Fibroblast of skin of right quadriceps (primary cell): Measurements from ENCODE around the gene PDLIM5.
"Not testable (repeated sequence)": the region's sequence is repeated elsewhere in the genome, so short reads cannot be mapped to it uniquely, and the experiment has no call there.

Experiments used
- DNase-seq: peaks from one replicate; pipeline ENCODE4 v3.0.0-alpha.2; 2013

The PDLIM5 gene

DNA sequence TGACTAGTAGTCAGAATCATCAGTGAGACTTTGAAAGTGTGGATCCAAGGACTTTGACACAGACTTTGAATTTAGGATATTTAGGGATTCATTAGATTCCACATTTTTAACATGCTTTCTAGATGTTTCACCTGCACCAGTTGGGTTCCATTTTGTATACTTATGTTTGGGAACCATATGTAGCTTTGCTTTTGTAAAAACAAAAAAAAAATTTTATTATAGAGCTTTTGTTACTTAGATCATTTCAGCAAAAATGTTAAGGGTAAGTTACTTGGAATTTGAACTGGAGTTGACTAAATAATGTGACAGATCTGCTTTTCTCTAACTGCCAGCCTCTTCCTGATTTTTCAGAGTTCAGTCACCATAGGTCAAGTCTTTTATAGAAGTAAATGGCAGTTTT, 14.6 kb downstream of the PDLIM5 start:
- DNase-seq, result no peak

DNA sequence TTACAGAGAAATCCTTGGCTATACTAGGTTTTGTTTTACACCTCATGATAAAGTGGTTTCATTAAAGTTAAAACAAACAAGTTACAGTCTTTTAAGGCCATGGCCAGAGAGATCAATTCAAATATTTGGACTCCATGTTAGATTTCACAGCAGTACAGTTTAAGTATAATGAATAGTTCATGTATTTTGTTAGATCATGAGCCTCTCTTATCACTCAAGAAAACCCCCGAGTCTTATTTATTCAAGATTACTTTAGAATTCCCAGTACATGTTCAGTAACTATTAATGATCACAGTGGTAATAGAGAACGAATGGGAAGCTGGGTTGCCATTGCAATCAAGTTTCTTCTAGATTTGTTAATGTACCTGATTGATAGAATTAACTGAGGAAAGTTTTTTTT, 15.2 kb downstream of the PDLIM5 start:
- DNase-seq, result no peak

DNA sequence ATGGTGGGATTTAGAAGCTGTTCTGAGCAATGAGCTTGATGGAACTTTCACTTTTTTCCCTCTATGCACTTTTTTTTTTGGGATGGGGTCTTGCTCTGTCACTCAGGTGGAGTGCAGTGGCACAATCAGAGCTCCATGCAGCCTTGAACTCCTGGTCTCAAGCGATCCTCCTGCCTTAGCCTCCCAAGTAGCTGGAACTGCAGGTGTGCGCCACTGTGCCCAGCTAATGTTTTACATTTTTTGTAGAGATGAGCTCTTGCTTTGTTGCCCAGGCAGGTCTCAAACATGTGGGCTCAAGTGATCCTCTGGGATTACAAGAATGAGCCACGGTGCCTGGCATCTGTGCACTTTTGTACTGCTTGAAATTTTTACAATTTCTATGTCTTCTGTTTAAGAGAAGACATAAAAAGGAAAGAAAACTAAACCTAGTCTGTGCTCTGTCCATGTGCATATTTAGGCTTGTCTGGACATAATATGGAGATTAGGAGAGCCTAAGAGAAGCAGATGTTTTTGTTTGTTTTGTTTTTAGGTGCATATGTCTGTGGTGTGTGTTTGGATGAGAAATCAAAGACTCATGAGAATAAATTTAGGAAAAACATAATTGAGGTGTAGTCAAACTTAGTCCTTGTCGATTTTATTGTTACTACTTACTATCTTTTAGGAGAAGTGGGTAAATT, 16.5 kb downstream of the PDLIM5 start:
- no peak for DNase-seq

DNA sequence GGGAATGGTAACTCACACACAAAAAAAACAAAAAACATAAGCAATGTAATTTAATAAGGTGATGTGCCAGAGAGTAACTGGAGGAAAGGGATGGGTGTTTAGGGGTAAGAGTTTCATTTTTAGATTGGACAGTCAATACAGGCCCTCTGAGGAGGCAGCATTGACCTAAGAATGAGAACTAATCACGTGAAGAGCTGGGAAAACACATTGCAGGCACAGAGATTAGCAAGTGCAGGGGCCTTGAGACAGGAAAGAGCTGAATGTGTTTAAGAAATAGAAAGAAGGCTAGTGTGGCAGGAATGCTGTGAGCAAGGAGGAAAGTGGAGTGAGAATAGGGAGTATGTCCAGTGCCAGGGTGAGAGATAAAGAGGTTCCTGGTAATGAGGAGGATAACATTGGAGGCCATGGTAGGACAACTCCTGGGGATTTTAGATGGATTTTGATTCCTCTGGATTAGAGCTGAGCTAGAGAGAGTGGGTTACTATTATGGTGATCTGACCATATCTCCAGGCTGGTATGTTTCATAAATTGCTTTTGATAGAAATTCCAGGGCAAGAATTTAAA, 17.6 kb downstream of the PDLIM5 start:
- DNase-seq, result no peak

DNA sequence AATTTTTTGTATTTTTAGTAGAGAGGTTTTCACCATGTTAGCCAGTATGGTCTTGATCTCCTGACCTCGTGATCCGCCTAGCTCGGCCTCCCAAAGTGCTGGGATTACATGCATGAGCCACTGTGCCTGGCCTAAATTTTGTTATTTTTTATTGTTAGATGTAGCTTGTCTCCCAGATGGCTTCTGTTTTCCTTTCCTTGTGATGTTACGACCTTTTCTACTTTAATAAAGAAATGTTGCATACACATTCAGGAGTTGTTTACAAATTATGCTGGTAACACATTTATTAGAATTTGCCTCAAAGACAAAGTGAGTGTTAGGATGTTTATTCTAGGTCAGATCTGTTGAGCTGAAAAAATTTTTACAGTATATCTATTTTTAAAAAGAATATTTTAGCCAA, 18.4 kb downstream of the PDLIM5 start:
- no peak for DNase-seq

DNA sequence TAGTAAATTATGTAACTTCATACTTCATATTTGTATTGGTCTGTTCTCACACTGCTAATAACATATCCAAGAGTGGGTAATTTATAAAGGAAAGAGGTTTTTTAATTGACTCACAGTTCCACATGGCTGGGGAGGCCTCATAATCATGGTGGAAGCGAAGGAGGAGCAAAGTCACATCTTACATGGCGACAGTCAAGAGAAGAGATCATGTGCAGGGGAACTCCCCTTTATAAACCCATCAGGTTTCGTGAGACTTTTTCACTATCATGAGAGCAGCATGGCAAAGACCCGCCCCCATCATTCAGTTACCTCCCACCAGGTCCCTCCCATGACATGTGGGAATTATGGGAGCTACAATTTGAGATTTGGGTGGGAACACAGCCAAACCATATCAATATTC, 19.0 kb downstream of the PDLIM5 start:
- DNase-seq, result not testable (repeated sequence)

DNA sequence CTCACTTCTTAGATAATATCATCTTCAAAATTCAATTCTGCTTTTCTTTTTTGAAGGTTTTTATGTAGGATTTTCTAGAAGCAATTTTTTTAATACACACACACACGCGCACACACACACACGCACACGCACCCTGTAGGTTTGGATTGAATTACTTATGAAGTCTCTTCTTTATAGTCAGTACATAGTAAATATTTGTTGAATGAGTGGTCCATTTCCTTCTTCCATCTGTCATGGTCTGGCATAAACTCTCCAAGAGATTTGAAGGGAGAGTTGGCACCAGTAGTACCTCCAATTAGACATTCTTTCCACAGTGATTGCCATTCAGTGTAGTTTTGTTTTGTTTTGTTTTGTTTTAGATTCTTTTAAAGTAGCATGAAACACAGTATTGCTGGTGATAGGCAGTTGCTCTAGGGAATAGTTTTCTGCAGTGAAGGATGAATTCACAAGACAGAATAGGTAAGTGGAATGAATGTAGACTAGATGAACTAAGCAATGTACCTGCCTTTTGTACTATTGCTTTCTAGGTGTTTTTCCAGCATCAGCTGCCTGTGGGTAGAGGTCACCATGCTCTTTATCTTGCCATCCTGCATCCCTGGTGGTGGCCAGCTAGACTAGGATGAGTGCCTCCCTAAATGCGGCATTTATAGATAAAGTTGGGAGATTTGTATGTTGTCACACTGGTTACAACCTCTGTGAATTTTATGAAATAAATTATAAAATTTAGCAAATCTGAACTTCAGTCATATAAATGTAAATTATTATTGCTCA, 20.5 kb downstream of the PDLIM5 start:
- DNase-seq, result peak; percentile 78

DNA sequence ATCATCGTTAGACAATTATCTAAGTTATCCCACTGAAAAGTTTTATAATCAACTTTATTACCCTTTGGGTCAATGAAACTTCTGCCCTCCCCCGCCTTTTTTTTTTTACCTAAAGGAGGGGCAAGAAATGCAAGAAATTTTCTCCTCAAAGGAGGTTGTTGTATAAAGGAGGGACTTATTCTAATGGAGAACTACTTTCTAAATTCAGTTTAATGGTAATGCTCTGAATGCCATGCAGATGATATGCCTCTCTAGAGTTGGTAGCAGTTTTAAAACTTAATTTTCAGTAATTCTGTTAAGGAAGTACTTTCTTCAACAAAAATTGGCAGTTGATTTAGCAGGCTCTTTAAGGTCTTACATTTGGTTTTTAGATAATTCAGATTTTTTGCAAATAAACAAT, 23.3 kb downstream of the PDLIM5 start:
- no peak for DNase-seq

DNA sequence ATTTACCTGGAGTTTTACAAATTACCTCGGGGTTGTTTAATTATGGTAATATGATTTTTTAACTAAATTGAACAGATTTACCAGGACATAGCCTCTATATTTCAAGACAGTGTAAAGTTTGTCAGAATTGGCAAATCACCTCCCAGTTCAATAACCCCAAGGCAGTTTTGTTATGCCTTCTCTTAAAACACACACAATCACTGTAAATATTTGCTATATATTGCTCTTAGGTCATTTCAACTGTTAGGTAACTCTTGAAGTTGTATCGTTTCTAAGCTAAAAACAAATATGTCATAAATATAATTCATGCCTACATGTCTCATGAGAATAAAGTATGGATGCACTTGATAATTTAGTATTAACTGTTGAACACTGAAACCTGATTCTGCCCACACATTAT, 24.1 kb downstream of the PDLIM5 start:
- no peak for DNase-seq

DNA sequence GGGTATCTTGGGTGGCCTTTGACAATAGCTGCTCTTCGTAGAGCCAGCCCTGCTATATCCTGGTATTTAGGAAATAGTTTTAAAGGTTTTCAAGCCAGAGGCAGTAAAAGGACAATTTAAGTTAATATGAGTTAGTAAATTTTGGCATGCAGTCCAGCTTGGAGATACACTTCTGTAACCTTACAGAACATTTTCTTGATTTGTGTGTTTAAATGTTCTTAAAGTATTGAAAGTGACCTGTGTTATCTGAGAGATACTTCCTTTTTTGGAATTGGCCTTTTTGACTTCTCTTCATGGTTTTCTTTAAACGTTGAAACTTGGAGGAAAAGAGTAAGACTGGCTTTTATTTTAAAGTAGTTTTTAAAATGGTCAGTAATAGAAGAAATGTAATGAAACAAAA, 25.5 kb downstream of the PDLIM5 start:
- no peak for DNase-seq

DNA sequence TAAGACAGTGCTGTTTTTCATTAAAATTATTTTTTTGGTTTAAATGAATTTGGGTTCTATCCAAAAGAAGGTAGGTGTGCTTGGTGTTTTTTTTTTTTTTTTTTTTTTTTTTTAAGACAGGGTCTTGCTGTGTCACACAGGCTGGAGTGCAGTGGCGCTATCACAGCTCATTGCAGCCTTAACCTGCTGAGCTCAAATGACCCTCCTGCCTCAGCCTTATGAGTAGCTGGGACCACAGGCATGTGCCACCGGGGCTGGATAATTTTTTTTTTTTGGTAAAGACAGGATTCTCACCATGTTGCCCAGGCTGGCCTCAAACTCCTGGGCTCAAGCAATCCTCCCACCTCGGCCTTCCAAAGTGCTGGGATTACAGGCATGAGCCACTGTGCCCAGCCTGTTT, 27.1 kb downstream of the PDLIM5 start:
- not testable (repeated sequence) for DNase-seq

DNA sequence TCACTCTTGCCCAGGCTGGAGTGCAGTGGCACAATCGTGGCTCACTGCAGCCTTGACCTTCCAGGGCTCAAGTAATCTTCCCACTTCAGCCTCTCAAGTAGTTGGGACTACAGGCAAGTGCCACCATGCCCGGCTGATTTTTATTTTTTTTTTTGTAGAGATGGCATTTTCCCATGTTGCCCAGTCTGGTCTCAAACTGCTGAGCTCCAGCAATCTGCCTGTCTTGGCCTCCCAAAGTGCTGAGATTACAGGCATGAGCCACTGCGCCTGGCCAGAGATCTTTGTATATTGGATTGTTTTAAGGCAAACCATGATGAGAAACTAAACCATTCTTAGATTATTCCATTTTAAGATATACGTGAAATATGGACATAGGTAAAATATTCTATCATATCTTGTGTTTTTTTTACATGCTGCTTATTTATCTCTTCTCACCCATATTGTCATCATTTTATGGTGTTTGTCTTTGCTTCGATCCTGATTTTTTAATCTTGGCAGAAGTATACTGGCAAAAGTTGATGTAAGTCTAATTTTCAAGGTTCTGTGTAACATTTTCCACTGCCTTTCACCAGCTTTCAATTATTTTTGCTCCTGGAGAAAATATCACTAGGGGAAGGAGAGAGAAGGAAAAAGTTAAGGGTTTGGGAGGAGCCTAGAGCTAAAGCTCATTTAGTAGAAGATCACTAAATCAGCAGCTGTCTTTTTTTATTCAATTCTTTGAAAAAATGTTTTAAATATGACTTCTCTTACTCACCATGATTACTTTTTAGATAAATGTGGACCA, 27.8 kb downstream of the PDLIM5 start:
- DNase-seq, result no peak

DNA sequence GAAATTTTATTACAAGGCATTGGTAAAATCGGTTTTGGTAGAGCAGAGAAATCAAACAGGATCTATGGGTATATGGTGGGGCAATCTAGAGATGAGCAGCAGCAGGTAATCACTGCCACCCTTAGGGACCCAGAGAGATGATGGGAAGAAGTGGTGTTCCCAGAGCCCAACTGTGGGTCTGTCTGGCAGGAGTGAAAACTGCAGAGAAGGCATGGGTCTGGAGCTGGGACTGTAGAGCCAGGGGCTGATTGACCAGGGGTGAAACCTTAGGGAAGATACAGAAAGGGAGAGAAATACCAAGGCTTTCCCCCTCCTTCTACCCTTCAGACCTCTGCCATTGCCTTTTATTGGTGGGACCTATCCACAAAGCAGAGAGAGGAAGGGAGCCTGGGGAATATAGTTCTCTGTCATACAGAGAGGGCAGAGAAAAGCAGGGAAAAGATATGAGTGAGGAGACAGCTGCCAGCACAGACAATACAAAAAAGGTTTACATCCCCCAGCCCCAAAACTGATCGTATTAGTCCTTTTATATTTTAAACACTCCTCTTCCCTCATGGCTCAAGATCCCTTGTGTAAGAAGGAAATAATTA, 28.7 kb downstream of the PDLIM5 start:
- no peak for DNase-seq

DNA sequence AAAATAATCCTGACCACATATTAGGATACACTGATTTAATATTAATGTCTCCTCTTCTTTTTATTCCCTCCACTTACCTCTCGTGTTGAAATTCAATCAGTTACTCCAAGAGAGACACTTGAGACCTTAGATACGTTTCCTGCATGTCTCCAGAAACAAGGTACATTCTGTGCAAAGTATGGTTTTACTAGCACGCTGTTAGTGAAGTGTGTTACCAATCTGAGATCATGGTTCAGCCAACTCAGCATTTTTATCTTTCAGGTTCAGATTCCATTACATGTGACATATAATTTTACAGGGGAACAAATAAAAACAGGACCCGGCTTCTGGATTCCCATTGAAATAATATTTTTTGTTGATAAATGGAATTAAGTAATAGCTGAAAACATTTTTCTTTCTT, 32.2 kb downstream of the PDLIM5 start:
- no peak for DNase-seq

DNA sequence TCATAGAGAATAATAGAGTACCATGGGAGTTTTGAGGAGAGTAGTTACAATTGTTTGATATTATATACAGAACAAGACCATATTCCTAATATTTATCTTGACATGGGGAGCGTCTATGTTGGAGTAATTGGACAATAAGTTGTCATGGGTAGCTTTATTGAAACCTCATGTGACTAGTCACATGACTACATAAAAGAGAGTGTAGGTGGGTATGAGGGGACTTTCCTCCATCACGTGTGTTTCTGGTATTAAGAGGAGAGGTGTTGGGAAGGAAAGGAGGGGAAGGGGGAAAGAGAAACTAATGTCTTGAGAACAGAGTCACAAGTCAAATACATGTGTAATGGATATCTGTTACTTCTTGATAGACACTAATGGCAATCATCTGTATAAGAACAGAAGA, 33.1 kb downstream of the PDLIM5 start:
- DNase-seq, result no peak

DNA sequence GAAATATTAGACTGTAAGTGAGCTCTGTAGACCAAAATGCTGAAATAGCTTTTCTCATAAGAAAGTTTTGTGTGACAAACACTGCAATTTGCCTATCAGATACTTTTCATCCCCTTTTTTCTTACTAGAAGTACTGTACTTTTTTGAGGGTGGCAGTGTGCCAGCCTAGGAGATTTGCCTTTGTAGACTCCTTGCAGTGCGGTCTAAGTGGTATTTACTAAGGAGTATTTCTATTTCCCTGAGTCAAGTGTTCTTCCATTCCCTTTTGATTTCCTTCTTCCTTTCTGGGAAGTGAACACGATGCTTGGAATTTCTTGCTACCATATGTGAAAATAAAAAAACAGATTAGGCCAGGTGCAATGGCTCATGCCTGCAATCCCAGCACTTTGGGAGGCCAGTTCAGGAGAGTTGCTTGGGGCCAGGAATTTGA, 34.6 kb downstream of the PDLIM5 start:
- peak; percentile 26 for DNase-seq

DNA sequence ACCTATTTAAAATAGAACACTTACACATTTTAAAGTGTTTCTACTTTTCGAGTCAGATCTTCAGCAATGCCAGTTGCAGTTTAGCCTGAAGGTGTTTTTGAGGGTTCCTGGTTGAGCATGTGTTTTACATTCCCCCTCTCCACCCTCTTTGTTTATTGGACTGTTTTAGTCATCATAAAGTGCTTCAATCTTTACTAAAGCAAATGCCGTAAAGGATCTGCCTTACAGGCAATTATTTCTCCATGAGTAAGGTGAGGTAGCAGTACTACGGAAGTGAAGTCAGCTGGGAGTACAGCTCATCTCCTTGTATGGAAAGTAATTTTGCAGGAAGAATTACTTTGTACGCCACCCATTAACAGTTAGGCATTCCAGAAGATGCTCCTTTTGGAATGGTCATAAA, 36.9 kb downstream of the PDLIM5 start:
- DNase-seq, result peak; percentile 61

DNA sequence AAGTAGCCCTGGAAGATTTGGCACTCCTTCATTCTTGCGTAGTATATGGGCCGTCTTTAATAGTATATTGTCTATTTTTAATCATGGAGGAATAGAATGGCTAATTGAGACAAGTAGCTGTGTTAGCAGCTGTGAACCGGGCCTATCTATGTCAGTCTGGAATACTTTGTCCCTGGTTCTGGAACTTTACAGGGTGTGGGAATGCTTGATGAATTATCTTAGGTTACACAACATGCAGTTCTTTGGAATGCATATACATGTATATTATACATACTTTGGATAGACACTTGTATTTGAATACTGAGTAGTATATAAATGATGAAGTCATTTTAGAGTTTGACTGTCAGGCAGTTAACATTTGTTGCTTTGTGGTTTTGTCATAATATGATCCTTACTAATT, 37.4 kb downstream of the PDLIM5 start:
- DNase-seq, result peak; percentile 49

DNA sequence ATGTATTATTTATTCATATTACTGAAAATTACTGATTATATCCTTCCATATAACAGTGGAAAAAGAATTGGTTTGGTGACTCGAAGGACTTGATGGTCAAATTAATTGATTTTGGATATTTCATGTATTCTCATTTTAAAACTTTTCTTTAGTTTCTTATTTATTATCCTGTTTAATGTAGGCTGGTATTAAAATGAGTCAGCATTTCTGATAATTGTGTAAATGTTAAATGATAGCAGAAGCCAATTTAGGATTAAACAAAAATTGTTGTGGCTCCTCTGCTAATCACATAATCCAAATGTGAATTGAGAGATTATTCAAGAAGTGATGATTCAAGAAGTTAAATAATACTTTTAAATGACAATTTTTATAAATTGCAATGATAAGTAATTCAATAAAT, 38.7 kb downstream of the PDLIM5 start:
- DNase-seq, result no peak

DNA sequence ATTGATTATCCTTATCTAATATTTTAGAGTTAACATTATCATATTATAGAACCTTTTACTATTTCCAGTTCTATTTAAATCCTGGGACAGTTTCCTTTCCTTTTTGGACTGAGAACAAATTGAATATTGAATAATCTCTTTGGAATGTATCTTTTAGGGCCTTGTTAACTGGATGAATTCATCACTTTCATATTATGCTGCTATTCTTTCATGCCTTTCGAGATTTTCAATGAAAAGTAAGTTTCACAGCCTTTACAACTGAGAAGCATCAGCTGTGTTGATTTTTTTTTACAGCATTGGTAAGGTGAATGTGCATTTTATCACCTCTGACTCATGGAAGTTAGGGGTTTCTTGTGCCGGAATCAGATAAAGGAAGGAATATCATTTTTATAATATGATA, 39.6 kb downstream of the PDLIM5 start:
- DNase-seq, result peak; percentile 54

DNA sequence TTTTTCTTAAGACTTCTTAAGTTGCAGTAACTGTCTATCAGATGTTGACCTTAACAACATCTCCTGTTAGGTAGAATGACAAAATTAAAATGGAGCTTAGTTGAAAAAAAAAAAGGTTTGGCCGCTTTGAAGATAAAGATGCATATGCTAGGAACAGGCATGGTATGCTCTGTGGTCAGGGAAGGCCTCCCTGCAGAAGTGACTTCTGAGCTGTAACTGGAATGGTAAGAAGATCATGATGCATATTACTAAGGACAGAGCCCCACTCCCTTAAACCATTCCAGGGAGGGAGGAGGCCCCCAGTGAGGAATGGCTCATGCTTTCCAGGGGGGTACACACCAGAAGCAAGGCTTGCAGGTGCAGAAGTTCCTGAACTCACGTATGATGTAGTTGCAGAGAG, 43.7 kb downstream of the PDLIM5 start:
- DNase-seq, result no peak

DNA sequence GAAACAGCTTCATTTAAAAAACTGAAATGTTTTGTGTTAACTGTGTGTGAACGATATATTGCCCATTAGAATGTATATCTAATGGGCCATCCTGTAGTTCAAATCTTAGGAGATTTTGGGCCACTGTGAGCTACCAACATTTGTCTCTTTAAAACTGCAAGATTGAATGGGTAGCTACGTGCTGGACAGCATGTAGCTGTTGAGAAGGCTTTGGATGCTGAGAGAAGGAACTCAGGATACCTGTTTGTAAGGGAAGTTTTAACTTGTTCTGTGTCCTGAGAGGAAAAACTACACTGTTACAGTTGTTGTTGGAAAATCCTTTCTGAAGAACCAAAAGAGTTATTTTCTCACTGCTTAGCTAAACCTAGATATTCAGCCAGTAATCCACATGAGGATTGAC, 45.9 kb downstream of the PDLIM5 start:
- DNase-seq, result no peak

DNA sequence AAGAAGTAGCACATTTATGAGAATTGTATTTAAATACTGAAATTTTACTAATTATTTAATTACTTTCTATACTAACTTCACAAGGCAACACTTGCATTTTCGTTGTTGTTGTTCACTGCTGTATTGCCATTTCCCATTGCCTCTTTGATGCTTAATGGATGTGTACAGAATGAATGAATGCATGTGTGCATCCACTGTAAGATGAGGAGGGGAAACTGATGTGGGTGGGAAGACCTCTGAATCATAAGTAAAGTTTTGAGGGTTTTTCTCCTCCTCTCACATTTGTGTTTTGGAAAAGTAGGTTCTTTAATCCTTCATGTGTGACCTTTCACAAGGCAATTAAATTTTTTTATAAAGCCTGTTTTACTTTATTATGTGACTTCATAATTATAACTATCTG, 46.8 kb downstream of the PDLIM5 start:
- no peak for DNase-seq
